ENCODE data around the gene RPS15A. TPM values are rescaled to one million over a fixed set of nuclear protein-coding genes. Genes with fewer than 3 reads are reported as not detected.

The RPS15A gene
- total RNA-seq, 2 donors from 2014 or later: 1,367 to 1,664 TPM

- no peak for TF ChIP-seq CTCF (conservative IDR thresholded peaks at IDR 0.05)
- H3K36me3 ChIP-seq (ENCODE audit: control insufficient read depth, insufficient read depth, low read length): peaks cover 92% of the 10 kb centered on the region
- no peak overlapping the region for H3K27ac ChIP-seq (ENCODE audit: low read depth, low read length)
These were observed 41.9 kb upstream of the RPS15A start for GRCh38 chr16:18832006-18832405.

GRCh38 chr16:18829251-18829650 is 39.1 kb upstream of the RPS15A start:
- WGBS, 2 experiments (ENCODE audit: insufficient coverage in 1 of 2, insufficient read length in 1 of 2): 93 to 97% methylated on average over 6 of the region's 6 CpGs
- peaks cover 55% of the 10 kb centered on the region for H3K36me3 Mint-ChIP-seq (ENCODE audit: low read depth)

More at GRCh38 chr16:18832006-18832405, 41.9 kb upstream of the RPS15A start:
- peaks cover 8% of the 10 kb centered on the region for H3K4me1 Mint-ChIP-seq
- WGBS, 2 experiments (ENCODE audit: insufficient coverage in 1 of 2, insufficient read length in 1 of 2): 87 to 100% methylated on average over 1 to 2 of the region's 2 CpGs
- peaks cover 79% of the 10 kb centered on the region for H3K36me3 Mint-ChIP-seq (ENCODE audit: low read depth)
- Histone ChIP-seq H3K9ac (ENCODE audit: extremely low read depth, low read length, poor library complexity, severe bottlenecking) (no peak overlapping the region), H3K4me1 (ENCODE audit: control insufficient read depth, insufficient read depth, low read length) (peaks cover 5% of the 10 kb centered on the region), H3K4me3 (ENCODE audit: low read length) (no peak overlapping the region), H3K9me3 (ENCODE audit: control insufficient read depth, low read length) (no peaks in the 10 kb centered on the region), H3K27me3 (ENCODE audit: control insufficient read depth, insufficient read depth, low read length, poor library complexity, severe bottlenecking) (no peaks in the 10 kb centered on the region)
- no peak overlapping the region for H3K27ac Mint-ChIP-seq
- H3K27me3 Mint-ChIP-seq (ENCODE audit: insufficient read depth): no peaks in the 10 kb centered on the region
- no peak for DNase-seq
- no peak overlapping the region for H3K4me3 Mint-ChIP-seq
- H3K9me3 Mint-ChIP-seq: no peaks in the 10 kb centered on the region

GRCh38 chr16:18827890-18828289 is 37.8 kb upstream of the RPS15A start:
- peak overlapping the region; percentile 9 for H3K27ac Mint-ChIP-seq
- no peak for TF ChIP-seq CTCF (conservative IDR thresholded peaks at IDR 0.05)
- Histone ChIP-seq H3K4me1 (ENCODE audit: control insufficient read depth, insufficient read depth, low read length) (peaks cover 5% of the 10 kb centered on the region), H3K9ac (ENCODE audit: extremely low read depth, low read length, poor library complexity, severe bottlenecking) (no peak overlapping the region), H3K27ac (ENCODE audit: low read depth, low read length) (no peak overlapping the region), H3K27me3 (ENCODE audit: control insufficient read depth, insufficient read depth, low read length, poor library complexity, severe bottlenecking) (no peaks in the 10 kb centered on the region), H3K36me3 (ENCODE audit: control insufficient read depth, insufficient read depth, low read length) (peaks cover 52% of the 10 kb centered on the region), H3K9me3 (ENCODE audit: control insufficient read depth, low read length) (no peaks in the 10 kb centered on the region), H3K4me3 (ENCODE audit: low read length) (no peak overlapping the region)
- peaks cover 46% of the 10 kb centered on the region for H3K36me3 Mint-ChIP-seq (ENCODE audit: low read depth)
- 85 to 94% methylated on average over 3 to 4 of the region's 4 CpGs for WGBS, 2 experiments (ENCODE audit: insufficient coverage in 1 of 2, insufficient read length in 1 of 2)
- no peaks in the 10 kb centered on the region for H3K9me3 Mint-ChIP-seq
- no peaks in the 10 kb centered on the region for H3K27me3 Mint-ChIP-seq (ENCODE audit: insufficient read depth)
- H3K4me1 Mint-ChIP-seq: peaks cover 8% of the 10 kb centered on the region
- no peak overlapping the region for H3K4me3 Mint-ChIP-seq
- no peak for DNase-seq

More at GRCh38 chr16:18829251-18829650, 39.1 kb upstream of the RPS15A start:
- no peak overlapping the region for H3K4me3 Mint-ChIP-seq
- Histone ChIP-seq H3K36me3 (ENCODE audit: control insufficient read depth, insufficient read depth, low read length) (peaks cover 65% of the 10 kb centered on the region), H3K27me3 (ENCODE audit: control insufficient read depth, insufficient read depth, low read length, poor library complexity, severe bottlenecking) (no peaks in the 10 kb centered on the region), H3K4me1 (ENCODE audit: control insufficient read depth, insufficient read depth, low read length) (peaks cover 5% of the 10 kb centered on the region), H3K4me3 (ENCODE audit: low read length) (no peak overlapping the region), H3K27ac (ENCODE audit: low read depth, low read length) (no peak overlapping the region), H3K9me3 (ENCODE audit: control insufficient read depth, low read length) (no peaks in the 10 kb centered on the region), H3K9ac (ENCODE audit: extremely low read depth, low read length, poor library complexity, severe bottlenecking) (no peak overlapping the region)
- no peak for DNase-seq
- H3K27me3 Mint-ChIP-seq (ENCODE audit: insufficient read depth): no peaks in the 10 kb centered on the region
- no peak for TF ChIP-seq CTCF (conservative IDR thresholded peaks at IDR 0.05)
- H3K4me1 Mint-ChIP-seq: peaks cover 8% of the 10 kb centered on the region
- H3K9me3 Mint-ChIP-seq: no peaks in the 10 kb centered on the region
- H3K27ac Mint-ChIP-seq: peak overlapping the region; percentile 59
